Measurements from ENCODE around the gene CHRNB1. TPM values are rescaled to one million over a fixed set of nuclear protein-coding genes. Genes with fewer than 3 reads are reported as not detected.
A peak's percentile ranks its signal among the peaks of the same experiment; 100 is the strongest.

The CHRNB1 gene
- total RNA-seq, 4 donors from 2014 or later = 6.5 to 16.0 (median 13.5) TPM

GRCh38 chr17:7443499-7444485, 1.1 kb upstream of the CHRNB1 start:
- 73 to 84% methylated on average over 7 of the region's 7 CpGs for WGBS, 2 donors
- Histone ChIP-seq H3K27ac (no peak overlapping the region), H3K36me3 (no peaks in the 10 kb centered on the region), H3K9me3 (no peaks in the 10 kb centered on the region), H3K4me3 (no peak overlapping the region), H3K4me1 (peaks cover 0 to 49% (median 28%) of the 10 kb centered on the region in 4 donors), H3K27me3 (peaks cover 0 to 83% of the 10 kb centered on the region in 2 donors)
- DNase-seq (ENCODE audit: low spot score in 2 of 2) = no peak
- TF ChIP-seq EP300 (IDR thresholded peaks at IDR 0.05) (no peak), POLR2A (IDR thresholded peaks at IDR 0.05) (no peak)
- TF ChIP-seq, protein P1, sequence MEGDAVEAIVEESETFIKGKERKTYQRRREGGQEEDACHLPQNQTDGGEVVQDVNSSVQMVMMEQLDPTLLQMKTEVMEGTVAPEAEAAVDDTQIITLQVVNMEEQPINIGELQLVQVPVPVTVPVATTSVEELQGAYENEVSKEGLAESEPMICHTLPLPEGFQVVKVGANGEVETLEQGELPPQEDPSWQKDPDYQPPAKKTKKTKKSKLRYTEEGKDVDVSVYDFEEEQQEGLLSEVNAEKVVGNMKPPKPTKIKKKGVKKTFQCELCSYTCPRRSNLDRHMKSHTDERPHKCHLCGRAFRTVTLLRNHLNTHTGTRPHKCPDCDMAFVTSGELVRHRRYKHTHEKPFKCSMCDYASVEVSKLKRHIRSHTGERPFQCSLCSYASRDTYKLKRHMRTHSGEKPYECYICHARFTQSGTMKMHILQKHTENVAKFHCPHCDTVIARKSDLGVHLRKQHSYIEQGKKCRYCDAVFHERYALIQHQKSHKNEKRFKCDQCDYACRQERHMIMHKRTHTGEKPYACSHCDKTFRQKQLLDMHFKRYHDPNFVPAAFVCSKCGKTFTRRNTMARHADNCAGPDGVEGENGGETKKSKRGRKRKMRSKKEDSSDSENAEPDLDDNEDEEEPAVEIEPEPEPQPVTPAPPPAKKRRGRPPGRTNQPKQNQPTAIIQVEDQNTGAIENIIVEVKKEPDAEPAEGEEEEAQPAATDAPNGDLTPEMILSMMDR (IDR thresholded peaks at IDR 0.05) = no peak

- Histone ChIP-seq H3K9me3 (no peaks in the 10 kb centered on the region), H3K27me3 (peaks cover 0 to 70% of the 10 kb centered on the region in 2 donors), H3K27ac (peak overlapping the region in 1 of 4 donors; percentile 34), H3K36me3 (no peaks in the 10 kb centered on the region), H3K4me3 (peak overlapping the region in 3 of 4 donors; percentile 8 to 43 (median 27)), H3K4me1 (peaks cover 0 to 31% (median 12%) of the 10 kb centered on the region in 4 donors)
- no peak for DNase-seq (ENCODE audit: low spot score in 2 of 2)
- WGBS, 2 donors = 4 to 7% methylated on average over 16 of the region's 16 CpGs
- TF ChIP-seq, protein P1 (IDR thresholded peaks at IDR 0.05) = no peak
- TF ChIP-seq EP300 (IDR thresholded peaks at IDR 0.05) (no peak), POLR2A (IDR thresholded peaks at IDR 0.05) (no peak)
Observed at GRCh38 chr17:7445619-7445968, 733 bp downstream of the CHRNB1 start.

GRCh38 chr17:7448461-7448860, 3.6 kb downstream of the CHRNB1 start:
- Histone ChIP-seq H3K27ac (no peak overlapping the region), H3K9me3 (no peaks in the 10 kb centered on the region), H3K4me1 (peaks cover 0 to 25% (median 9%) of the 10 kb centered on the region in 4 donors), H3K27me3 (peaks cover 0 to 50% of the 10 kb centered on the region in 2 donors), H3K4me3 (no peak overlapping the region), H3K36me3 (no peaks in the 10 kb centered on the region)
- TF ChIP-seq EP300 (IDR thresholded peaks at IDR 0.05) (no peak), POLR2A (IDR thresholded peaks at IDR 0.05) (no peak)
- TF ChIP-seq, protein P1 (IDR thresholded peaks at IDR 0.05) = no peak
- no peak for DNase-seq (ENCODE audit: low spot score in 2 of 2)
- WGBS, 2 donors = 88 to 90% methylated on average over 7 of the region's 7 CpGs

GRCh38 chr17:7459961-7460545, 15.2 kb downstream of the CHRNB1 start:
- H3K4me1 ChIP-seq = peaks cover 0 to 35% (median 7%) of the 10 kb centered on the region in 4 donors
- 65 to 67% methylated on average over 3 of the region's 3 CpGs for WGBS, 2 donors
- H3K9me3 ChIP-seq = no peaks in the 10 kb centered on the region
- TF ChIP-seq, protein P1 (IDR thresholded peaks at IDR 0.05) = no peak
- TF ChIP-seq POLR2A (IDR thresholded peaks at IDR 0.05) = no peak
- no peak for TF ChIP-seq EP300 (IDR thresholded peaks at IDR 0.05)
- peaks cover 0 to 39% (median 9%) of the 10 kb centered on the region in 3 donors for H3K36me3 ChIP-seq
- DNase-seq (ENCODE audit: low spot score in 2 of 2) = no peak
- no peak overlapping the region for H3K4me3 ChIP-seq
- no peaks in the 10 kb centered on the region for H3K27me3 ChIP-seq
- H3K27ac ChIP-seq = peak overlapping the region in 2 of 4 donors; percentile 52 to 70

All from tibial nerve (tissue), 4 donors.